Measurements from ENCODE around the gene RALGAPA1. TPM values are rescaled to one million over a fixed set of nuclear protein-coding genes. Genes with fewer than 3 reads are reported as not detected.
A peak's percentile ranks its signal among the peaks of the same experiment; 100 is the strongest.

Gene RALGAPA1
- total and polyA plus RNA-seq, 2 of the 13 experiments (the other 11 are each of a cell fraction or from before 2014, with no cell fraction given): 65.0 to 89.2 TPM

DNA sequence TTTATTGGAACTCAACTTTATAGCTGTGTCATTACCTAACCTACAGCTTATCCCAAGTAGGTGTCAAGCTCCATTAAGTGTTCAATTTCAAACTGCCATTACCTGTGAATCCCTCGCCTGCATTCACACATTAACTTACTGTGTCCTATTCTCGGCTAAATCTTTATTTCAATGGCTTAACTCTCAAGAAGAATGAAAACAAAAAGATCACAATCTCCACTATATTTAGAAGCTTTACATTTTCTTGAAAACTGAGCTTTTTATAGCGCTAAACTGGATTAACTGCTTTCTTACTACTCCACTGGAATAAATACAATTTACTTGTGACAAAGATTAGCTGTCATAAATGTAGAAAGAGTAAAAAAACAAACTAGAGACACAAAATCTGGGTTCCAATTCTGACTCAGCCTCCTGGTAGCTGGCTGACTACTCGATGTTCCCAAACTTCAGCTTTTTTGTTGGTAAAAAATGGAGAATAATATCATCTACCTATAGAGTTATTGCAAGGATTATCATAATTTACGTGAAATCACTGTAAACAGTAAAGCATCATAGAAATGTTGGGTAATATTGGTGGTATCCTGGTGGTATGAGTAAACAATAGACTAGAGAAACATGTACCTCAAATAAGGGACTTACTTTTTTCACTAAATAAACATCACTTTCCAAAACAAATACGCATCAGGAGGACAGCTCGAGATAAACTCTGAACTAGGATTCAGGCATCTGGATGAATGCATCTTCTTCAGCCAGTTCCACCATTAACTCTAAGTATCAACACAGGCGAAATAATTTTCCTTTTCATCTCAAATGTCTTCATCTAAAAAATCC, 1.7 kb downstream of the RALGAPA1 start (continued):
- TF ChIP-seq MIER3 (CRISPR knock-in tag; IDR thresholded peaks at IDR 0.05; ENCODE audit: borderline replicate concordance): peak; percentile 86
- TF ChIP-seq ZMAT3 (CRISPR knock-in tag; conservative IDR thresholded peaks at IDR 0.05): no peak
- TF ChIP-seq KLF9 (CRISPR knock-in tag; IDR thresholded peaks at IDR 0.05; ENCODE audit: low read depth): peak; percentile 87
- peak; percentile 91 for TF ChIP-seq TARDBP (CRISPR knock-in tag; IDR thresholded peaks at IDR 0.05)
- peak; percentile 89 for TF ChIP-seq FOXO1 (CRISPR knock-in tag; IDR thresholded peaks at IDR 0.05)
- TF ChIP-seq NKX3-1 (CRISPR knock-in tag; IDR thresholded peaks at IDR 0.05): peak; percentile 91
- TF ChIP-seq ZNF816 (CRISPR knock-in tag; IDR thresholded peaks at IDR 0.05; ENCODE audit: borderline replicate concordance): peak; percentile 45; the same call in 1 of the 2 replicates
- TF ChIP-seq ZSCAN5A (CRISPR knock-in tag; IDR thresholded peaks at IDR 0.05; ENCODE audit: borderline replicate concordance): peak; percentile 31; the same call in 1 of the 2 replicates
- TF ChIP-seq ZNF883 (CRISPR knock-in tag; IDR thresholded peaks at IDR 0.05; ENCODE audit: not compliant biosample characterization): no peak
- TF ChIP-seq NR2C2 (CRISPR knock-in tag; IDR thresholded peaks at IDR 0.05; ENCODE audit: borderline replicate concordance): peak; percentile 50; the same call in 1 of the 2 replicates
- TF ChIP-seq MIER2 (CRISPR knock-in tag; IDR thresholded peaks at IDR 0.05): 0 out of 2 replicates have a peak, but pooled peaks have one; percentile 31
- TF ChIP-seq PPARG (CRISPR knock-in tag; conservative IDR thresholded peaks at IDR 0.05): peak; percentile 76; the same call in 1 of the 2 replicates
- peak; percentile 84 for TF ChIP-seq CREM (IDR thresholded peaks at IDR 0.05)
- TF ChIP-seq CREM (CRISPR knock-in tag; IDR thresholded peaks at IDR 0.05): no peak
- TF ChIP-seq, protein P1, sequence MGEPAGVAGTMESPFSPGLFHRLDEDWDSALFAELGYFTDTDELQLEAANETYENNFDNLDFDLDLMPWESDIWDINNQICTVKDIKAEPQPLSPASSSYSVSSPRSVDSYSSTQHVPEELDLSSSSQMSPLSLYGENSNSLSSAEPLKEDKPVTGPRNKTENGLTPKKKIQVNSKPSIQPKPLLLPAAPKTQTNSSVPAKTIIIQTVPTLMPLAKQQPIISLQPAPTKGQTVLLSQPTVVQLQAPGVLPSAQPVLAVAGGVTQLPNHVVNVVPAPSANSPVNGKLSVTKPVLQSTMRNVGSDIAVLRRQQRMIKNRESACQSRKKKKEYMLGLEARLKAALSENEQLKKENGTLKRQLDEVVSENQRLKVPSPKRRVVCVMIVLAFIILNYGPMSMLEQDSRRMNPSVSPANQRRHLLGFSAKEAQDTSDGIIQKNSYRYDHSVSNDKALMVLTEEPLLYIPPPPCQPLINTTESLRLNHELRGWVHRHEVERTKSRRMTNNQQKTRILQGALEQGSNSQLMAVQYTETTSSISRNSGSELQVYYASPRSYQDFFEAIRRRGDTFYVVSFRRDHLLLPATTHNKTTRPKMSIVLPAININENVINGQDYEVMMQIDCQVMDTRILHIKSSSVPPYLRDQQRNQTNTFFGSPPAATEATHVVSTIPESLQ (CRISPR knock-in tag; conservative IDR thresholded peaks at IDR 0.05): no peak
- peak; percentile 24; the same call in 1 of the 2 replicates for TF ChIP-seq ATF3 (CRISPR knock-in tag; IDR thresholded peaks at IDR 0.05)
- TF ChIP-seq, protein P2, sequence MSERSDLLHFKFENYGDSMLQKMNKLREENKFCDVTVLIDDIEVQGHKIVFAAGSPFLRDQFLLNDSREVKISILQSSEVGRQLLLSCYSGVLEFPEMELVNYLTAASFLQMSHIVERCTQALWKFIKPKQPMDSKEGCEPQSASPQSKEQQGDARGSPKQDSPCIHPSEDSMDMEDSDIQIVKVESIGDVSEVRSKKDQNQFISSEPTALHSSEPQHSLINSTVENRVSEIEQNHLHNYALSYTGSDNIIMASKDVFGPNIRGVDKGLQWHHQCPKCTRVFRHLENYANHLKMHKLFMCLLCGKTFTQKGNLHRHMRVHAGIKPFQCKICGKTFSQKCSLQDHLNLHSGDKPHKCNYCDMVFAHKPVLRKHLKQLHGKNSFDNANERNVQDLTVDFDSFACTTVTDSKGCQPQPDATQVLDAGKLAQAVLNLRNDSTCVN (CRISPR knock-in tag; IDR thresholded peaks at IDR 0.05; ENCODE audit: borderline replicate concordance): peak; percentile 27; the same call in 1 of the 2 replicates
- peak; percentile 99 for TF ChIP-seq FOXJ3 (CRISPR knock-in tag; IDR thresholded peaks at IDR 0.05; ENCODE audit: borderline replicate concordance)
- peak; percentile 42; the same call in 1 of the 2 replicates for TF ChIP-seq KMT2B (CRISPR knock-in tag; IDR thresholded peaks at IDR 0.05)
- TF ChIP-seq ZSCAN30 (CRISPR knock-in tag; IDR thresholded peaks at IDR 0.05): no peak
- no peak for TF ChIP-seq ZNF350 (CRISPR knock-in tag; IDR thresholded peaks at IDR 0.05; ENCODE audit: borderline replicate concordance, low read depth)
- TF ChIP-seq FOSL2 (CRISPR knock-in tag; IDR thresholded peaks at IDR 0.05): peak; percentile 4; the same call in 1 of the 2 replicates
- peak; percentile 76 for TF ChIP-seq NCOR1 (IDR thresholded peaks at IDR 0.05; ENCODE audit: borderline replicate concordance, low read length)
- TF ChIP-seq ZNF44 (CRISPR knock-in tag; IDR thresholded peaks at IDR 0.05): no peak
- TF ChIP-seq ZNF441 (CRISPR knock-in tag; IDR thresholded peaks at IDR 0.05; ENCODE audit: borderline replicate concordance): no peak
- no peak for TF ChIP-seq HNRNPK (IDR thresholded peaks at IDR 0.05; ENCODE audit: low read depth, low read length, poor library complexity, severe bottlenecking)
